ENCODE results near the gene ISOC2. TPM values are rescaled to one million over a fixed set of nuclear protein-coding genes. Genes with fewer than 3 reads are reported as not detected.
"Not testable (repeated sequence)": the region's sequence is repeated elsewhere in the genome, so short reads cannot be mapped to it uniquely, and the experiment has no call there.

The ISOC2 gene
- total RNA-seq, 1 donor from 2014 or later, result 35.7 TPM

DNA sequence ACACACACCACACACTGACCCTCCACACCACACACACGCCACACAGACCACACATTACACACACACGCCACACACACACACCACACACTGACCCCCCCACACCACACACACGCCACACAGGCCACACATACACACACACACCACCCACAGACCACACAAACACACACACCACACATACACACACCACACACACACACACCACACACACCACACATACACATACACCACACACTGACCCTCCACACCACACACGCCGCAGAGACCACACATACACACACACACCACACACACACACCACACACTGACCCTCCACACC is 13.3 kb downstream of the ISOC2 start:
- intact Hi-C loops (cut with DNase I); ATAC-seq; DNase-seq (ENCODE audit: low spot score): not testable (repeated sequence)

DNA sequence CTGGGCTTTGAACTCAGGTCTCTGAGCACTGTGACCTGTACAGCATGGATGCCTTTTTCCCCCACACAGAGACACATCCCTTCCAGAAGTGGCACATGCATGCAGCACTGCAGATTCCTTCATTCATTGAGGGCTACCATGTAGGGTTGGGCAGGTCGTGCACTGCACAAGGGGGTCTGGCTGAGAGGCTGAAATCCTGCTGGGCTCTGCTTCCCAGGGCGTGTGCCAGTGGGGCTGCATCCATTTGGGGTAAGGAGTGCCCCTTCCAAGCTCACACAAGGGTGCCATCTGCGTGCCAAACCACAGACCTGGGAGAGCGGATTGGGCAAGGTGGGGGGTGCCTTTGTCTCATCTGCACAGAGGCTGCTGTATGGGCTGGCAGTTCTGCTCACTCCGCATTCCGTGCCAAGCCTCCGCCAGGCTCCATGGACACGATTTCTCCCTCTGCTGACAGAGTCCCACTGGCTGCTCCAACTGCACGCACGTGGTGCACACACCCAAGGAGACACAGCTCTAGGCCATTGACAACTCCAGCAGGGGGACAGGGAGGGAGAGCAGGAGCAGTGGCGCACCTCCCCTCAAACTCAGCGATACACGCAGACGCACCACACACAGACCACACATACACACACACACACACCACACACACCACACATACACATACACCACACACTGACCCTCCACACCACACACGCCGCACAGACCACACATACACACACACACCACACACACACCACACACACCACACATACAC is 13.8 kb downstream of the ISOC2 start:
- ATAC-seq (peak; percentile 54), DNase-seq (ENCODE audit: low spot score) (no peak)
- intact Hi-C loops (cut with DNase I), result no loop called here

DNA sequence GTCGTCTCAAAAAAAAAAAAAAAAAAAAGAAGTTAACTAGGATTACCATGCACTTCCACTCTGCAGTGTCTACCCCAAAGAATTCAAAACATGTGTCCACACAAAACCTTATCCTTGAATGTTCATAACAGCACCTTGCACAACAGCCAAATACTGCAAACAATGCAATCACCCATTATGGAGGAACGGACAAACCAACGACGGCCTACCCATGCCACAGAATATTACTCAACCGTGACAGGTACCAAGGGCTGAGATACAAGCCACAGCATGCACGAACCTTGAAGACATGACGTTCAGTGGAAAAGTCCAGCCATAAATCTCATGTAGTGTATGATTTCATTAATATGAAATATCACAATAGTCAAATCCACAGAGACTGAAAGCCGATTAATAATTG is 15.4 kb downstream of the ISOC2 start:
- DNase-seq (ENCODE audit: low spot score) (no peak), ATAC-seq (no peak)
- intact Hi-C loops (cut with DNase I), result no loop called here

- intact Hi-C loops (cut with DNase I), result no loop called here
- ATAC-seq (no peak), DNase-seq (ENCODE audit: low spot score) (no peak)
Measured at GRCh38 chr19:55444646-55445045, 16.8 kb downstream of the ISOC2 start.

DNA sequence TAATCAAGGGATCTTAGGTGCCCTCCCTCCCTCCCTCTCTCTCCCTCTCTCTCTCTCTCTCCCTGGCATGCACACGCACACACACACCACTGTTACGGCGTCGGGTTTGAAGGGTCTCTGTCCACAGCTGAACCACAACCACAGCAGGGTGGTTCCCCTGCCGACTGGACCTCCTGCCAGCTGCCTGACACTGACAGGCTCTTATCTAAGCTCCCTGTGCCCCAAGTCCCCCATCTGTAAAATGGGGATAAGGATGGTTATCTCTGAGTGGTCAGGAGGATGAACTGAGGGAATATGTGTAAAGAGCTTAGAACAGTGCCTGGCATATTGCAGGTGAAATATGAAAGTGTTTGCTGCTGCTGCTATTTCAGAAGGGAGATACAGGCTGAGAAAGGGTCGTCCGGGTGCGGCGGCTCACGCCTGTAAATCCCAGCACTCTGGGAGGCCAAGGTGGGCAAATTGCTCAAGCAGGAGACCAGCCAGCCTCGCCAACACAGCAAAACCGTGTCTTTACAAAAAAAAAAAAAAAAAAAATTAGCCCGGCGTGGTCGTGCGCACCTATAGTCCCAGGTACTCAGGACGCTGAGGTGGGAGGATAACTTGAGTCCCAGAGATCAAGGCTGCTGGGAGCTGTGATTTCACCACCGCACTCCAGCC is 17.5 kb downstream of the ISOC2 start:
- intact Hi-C loops (cut with DNase I), result no loop called here
- DNase-seq (ENCODE audit: low spot score) (no peak), ATAC-seq (no peak)

GRCh38 chr19:55443045-55443823 is 18.2 kb downstream of the ISOC2 start, which contains the start of gene SHISA7:
SHISA7 (minus strand) TSS chr19:55443300; CDS start chr19:55442863, 437 bp downstream.
- DNase-seq (ENCODE audit: low spot score) (no peak), ATAC-seq (no peak)
- intact Hi-C loops (cut with DNase I), result no loop called here

DNA sequence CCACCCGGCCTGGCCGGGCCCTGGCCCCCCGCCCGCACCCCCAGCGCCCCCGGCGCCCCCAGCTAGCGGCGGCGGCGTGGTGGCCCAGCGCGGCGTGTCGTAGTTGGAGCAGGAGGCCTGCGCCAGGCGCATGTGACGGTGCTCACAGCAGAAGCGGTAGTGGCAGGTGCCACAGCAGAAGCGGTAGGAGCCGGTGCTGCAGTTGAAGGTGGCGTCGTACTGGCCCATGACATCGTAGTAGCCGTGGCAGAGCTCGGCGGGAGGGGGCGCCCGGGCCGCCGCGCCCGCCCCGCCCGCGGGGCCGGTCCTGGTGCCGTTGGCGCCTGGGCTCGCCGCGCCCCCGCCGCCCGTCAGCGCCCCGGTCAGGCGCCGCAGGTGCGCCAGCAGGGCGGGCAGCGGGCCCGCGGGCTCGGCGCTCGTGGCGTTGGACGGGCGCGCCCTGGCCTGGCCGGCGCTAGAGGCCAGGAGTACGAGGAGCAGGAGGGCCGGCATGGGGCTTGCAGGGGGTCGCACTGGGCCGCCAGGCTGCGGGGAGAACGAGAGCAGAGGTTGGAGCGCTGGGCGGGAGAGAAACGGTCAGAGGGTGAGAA is 19.0 kb downstream of the ISOC2 start:
- ATAC-seq (no peak), DNase-seq (ENCODE audit: low spot score) (no peak)
- intact Hi-C loops (cut with DNase I), result no loop called here

DNA sequence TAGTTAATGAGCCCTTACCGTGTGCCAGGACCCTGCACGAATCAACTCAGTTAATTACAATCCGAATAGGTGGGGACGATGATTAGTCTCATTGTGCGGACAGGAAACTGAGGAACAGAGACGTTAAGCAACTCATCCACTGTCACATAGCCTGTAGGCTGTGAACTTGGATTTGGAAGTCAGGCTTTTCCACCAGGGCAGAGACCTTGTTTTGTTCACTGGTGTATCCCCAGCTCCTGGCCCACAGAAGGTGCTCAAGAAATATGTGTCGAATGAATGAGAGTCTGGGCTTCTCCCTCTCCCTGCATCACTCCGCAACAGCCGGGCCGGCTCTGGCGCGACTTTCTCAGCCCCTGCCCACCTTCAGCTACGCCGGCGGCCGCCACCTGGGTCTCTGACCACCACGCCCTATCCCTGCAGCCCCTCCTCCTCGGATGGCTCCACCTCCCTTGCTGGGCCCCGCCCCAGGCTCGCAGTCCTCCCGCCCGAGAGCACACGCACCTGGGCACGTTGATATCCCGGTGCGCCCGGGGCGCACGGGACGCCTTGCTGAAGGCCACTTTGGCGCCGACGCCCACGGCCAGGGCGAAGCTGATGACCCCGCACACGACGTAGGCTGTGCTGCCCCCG is 19.6 kb downstream of the ISOC2 start:
- ATAC-seq, result no peak
- intact Hi-C loops (cut with DNase I), result no loop called here

DNA sequence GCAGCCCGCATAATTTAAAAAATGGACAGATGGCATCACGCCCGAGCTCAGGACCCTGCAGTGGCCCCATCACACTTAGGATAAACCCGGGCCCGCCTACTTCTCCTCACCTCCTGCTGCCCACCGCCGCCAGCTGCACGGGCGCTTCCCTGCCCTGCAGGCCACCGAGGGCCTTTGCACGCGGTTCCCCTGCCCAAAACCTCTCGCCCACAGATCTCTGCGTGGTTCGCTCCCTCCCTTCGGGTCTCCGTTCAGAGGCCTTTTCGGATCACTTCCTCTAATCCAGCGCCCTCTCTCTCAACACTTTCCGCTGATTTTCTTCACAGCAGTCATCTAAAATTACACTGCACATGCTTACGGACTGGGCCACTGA is 20.1 kb downstream of the ISOC2 start:
- no peak for ATAC-seq
- intact Hi-C loops (cut with DNase I), result no loop called here
- DNase-seq (ENCODE audit: low spot score), result no peak

More for the DNA sequence above, 19.6 kb downstream of the ISOC2 start:
- no peak for DNase-seq (ENCODE audit: low spot score)

DNA sequence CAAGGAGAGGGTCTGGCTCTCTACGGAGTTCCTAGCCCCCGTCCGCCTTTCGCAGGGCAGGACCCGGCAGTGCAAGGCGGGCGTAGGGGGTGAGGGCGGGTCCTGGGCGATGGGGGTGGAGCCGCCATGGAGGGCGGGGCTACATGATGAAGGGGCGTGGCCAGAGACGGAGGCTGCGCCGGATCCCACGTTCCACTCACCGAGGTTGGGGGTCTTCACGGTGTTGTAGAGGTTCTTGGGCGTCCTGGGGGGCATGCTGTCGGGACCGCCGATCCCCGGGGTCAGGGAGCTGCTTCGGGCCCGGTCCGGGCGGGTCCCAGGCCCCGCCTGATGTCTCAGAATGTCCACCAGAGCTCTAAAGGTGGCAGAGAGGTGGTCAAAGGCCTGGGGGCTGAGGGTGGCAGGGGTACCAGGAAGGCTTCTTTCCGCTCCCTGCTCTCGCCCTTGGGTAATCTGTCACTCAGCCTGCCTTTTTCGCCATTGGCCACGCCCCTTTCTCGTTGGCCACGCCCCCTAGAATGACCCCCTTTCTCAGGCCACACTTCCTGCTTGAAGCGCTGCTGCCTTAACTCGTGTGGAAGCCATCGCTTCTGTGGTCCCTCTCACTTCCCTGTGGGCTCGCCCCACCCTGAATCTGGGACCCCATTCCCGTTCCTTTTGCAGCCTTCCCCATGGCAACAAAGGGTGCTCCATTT is 20.9 kb downstream of the ISOC2 start:
- intact Hi-C loops (cut with DNase I), result no loop called here
- ATAC-seq (no peak), DNase-seq (ENCODE audit: low spot score) (no peak)

- no peak for DNase-seq (ENCODE audit: low spot score)
- intact Hi-C loops (cut with DNase I), result no loop called here
- ATAC-seq, result no peak
Measured at GRCh38 chr19:55439052-55439451, 22.4 kb downstream of the ISOC2 start.

- peak; percentile 78 for ATAC-seq
- peak; percentile 75 for DNase-seq (ENCODE audit: low spot score)
- intact Hi-C loops (cut with DNase I), result no loop called here
Measured at GRCh38 chr19:55437410-55437809, 24.0 kb downstream of the ISOC2 start.

DNA sequence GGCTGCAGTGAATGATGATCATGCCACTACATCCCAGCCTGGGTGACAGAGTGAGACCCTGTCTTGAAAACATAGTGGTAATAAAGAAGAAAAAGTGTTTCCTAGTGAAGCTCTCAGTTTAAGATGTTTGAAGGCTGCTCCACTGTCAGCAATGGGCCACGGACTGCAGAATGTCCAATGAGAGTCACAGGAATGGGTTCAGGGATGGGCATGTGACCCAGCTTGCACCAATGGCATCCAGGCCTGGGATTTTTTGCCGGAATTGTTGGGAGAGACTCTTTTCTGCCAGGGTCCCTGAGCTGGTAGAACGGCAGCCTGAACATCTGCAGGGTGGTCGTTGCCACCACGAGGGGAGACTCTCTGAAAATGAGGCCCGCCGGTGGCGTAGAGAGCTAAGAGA is 24.6 kb downstream of the ISOC2 start:
- no peak for DNase-seq (ENCODE audit: low spot score)
- intact Hi-C loops (cut with DNase I), result no loop called here
- ATAC-seq, result no peak

GRCh38 chr19:55435020-55435419 is 26.4 kb downstream of the ISOC2 start:
- intact Hi-C loops (cut with DNase I), result no loop called here
- no peak for ATAC-seq
- no peak for DNase-seq (ENCODE audit: low spot score)

DNA sequence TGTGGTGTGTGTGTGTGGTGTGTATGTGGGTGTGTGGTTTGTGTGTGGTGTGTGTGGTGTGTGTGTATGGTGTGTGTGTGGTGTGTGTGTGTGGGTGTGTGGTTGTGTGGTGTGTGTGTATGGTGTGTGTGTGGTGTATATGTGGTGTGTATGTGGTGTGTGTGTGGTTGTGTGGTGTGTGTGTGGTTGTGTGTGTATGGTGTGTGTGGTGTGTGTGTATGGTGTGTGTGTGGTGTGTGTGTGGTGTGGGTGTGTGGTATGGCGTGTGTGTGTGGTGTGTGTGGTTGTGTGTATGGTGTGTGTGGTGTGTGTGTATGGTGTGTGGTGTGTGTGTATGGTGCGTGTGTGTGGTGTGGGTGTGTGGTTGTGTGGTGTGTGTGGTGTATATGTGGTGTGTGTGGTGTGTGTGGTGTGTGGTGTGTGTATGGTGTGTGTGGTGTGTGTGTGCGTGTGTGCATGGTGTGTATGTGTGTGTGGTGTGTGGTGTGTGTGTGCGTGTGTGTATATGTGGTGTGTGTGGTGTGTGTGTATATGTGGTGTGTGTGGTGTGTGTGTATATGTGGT is 27.0 kb downstream of the ISOC2 start:
- DNase-seq (ENCODE audit: low spot score) (no peak), ATAC-seq (no peak)
- intact Hi-C loops (cut with DNase I), result no loop called here

- intact Hi-C loops (cut with DNase I), result no loop called here
- DNase-seq (ENCODE audit: low spot score), result no peak
- ATAC-seq, result no peak
Measured at GRCh38 chr19:55433292-55433691, 28.1 kb downstream of the ISOC2 start.

GRCh38 chr19:55432241-55432959 is 29.0 kb downstream of the ISOC2 start:
- no peak for ATAC-seq
- no peak for DNase-seq (ENCODE audit: low spot score)
- intact Hi-C loops (cut with DNase I), result no loop called here

GRCh38 chr19:55431183-55431582 is 30.3 kb downstream of the ISOC2 start:
- DNase-seq (ENCODE audit: low spot score) (no peak), ATAC-seq (no peak)
- intact Hi-C loops (cut with DNase I), result no loop called here

Data from sciatic nerve (tissue), 2 donors.